ENCODE results near the gene DOCK1.
"Not testable (repeated sequence)": the region's sequence is repeated elsewhere in the genome, so short reads cannot be mapped to it uniquely, and the experiment has no call there.

Gene DOCK1

DNA sequence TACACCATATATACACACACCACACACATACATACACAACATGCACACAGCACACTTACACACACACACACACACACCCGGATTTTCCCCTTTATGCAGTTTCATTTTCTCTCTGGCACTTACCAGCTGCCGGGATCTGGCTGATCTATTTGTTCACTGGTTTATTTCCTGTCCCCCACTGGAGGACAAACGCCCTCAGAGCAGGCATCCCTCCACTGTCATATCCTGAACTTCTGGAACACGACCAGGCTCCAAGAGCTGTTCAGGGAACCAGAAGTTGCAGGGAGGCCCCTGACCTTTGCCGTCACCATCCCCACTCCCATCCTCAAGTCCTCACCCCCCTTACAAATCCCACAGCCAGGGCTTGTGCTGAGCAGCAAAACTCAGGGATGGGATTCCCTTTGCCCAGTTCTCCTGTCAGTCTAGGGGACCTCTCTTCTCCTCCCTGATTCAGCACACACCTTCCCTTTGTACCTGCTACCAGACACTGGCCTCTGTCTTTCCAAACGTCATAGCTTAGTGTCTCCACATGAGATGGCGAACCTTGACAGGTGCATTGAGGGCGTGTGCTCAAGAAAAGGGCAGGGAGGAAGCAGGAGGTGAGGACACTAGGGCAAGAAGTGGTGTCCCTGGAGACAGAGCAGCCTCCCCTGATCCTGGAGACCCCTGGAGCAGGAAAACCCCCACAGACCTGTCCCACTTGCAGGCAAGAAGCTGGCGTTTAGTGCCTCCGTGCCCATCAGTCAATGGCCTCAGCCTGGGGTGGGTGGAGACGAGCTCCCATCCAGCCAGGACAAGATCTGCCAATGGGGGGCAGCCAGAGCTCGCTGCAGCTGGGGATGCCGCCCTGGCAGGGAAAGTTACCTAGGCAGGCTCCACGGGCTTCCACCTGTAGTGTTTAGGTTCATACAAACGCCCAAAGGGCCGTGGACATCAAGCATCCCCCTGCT is 12.7 kb upstream of the DOCK1 start:
- H3K9me3 ChIP-seq (ENCODE audit: control insufficient read depth, insufficient read depth, low read length) = no peaks in the 10 kb centered on the region
- no peaks in the 10 kb centered on the region for H3K36me3 ChIP-seq (ENCODE audit: insufficient read depth, low read length)
- H3K4me1 ChIP-seq (ENCODE audit: insufficient read depth, low read length) = no peaks in the 10 kb centered on the region
- H3K9ac ChIP-seq (ENCODE audit: low read depth, low read length) = no peak overlapping the region

DNA sequence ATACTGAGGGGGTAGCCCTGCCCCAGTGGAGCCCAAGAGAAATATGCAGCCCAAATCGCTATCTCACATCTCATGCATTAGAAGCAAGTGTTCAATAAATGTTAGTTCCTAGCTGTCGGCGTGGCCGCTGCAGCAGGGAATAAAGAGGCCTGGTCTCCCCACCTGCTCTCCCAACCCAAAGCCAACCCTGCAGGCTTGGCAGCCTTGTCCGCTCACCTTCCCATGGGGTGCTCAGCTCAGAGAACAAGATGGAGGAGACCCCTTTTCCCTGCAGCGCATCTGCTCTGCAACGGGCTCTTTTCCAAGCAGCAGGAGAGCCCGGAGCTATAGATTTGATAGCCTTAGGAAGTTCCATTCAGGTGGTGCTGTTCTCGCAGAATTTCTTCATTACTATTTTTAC is 12.0 kb upstream of the DOCK1 start:
- Histone ChIP-seq H3K4me1 (ENCODE audit: insufficient read depth, low read length) (no peaks in the 10 kb centered on the region), H3K9me3 (ENCODE audit: control insufficient read depth, insufficient read depth, low read length) (no peaks in the 10 kb centered on the region), H3K36me3 (ENCODE audit: insufficient read depth, low read length) (no peaks in the 10 kb centered on the region), H3K9ac (ENCODE audit: low read depth, low read length) (no peak overlapping the region)

DNA sequence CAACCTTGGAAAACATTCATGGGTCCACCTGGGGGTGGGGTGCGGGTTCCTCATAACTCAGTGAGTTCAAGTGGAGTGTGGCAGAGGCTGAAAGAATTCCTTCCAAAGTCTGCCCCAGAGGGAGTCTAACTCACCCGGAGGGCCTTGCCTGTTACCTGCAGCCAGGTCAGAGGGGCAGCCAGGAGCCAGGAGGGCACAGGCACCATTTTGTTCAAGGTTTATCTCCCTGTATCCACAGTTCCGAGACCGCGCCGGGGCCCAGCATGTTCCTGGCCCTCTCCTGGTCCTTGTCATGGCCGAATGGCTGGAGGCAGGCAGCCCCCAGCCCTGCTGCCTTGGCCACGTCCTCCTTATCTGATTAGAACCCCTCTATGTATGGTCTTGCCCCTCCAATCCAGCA is 11.4 kb upstream of the DOCK1 start:
- Histone ChIP-seq H3K9me3 (ENCODE audit: control insufficient read depth, insufficient read depth, low read length) (no peaks in the 10 kb centered on the region), H3K4me1 (ENCODE audit: insufficient read depth, low read length) (no peaks in the 10 kb centered on the region), H3K36me3 (ENCODE audit: insufficient read depth, low read length) (no peaks in the 10 kb centered on the region), H3K9ac (ENCODE audit: low read depth, low read length) (no peak overlapping the region)

DNA sequence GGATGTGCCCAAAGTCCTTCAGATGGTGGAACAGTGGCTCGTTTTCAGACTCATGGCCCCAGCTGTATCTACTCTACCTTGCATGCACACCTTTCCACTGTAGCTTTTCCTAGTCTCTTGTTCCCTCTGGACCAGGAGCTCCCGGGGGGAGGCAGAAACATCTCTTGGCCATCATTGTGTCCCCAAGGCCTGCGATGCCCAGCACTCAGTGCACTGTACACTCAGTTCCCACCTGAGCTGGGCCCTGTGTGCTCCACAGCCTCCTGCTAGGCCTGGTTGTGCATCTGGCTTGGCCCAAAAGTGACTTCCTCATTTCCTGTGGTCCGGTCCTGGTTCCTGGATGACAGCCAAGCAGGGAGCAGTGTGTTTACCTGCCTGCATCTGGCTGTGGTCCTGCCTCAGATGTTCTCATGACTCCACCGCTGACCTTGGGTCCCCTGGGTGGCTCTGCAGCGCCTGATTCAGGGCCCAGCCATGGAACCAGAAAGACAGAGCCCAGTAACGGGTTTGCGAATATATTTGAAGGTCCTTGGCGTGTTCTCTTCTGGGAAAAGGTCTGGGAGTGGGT is 9.9 kb upstream of the DOCK1 start:
- Histone ChIP-seq H3K9me3 (ENCODE audit: control insufficient read depth, insufficient read depth, low read length) (peaks cover 2% of the 10 kb centered on the region; the same call in 1 of the 2 replicates), H3K9ac (ENCODE audit: low read depth, low read length) (no peak overlapping the region), H3K4me1 (ENCODE audit: insufficient read depth, low read length) (no peaks in the 10 kb centered on the region), H3K36me3 (ENCODE audit: insufficient read depth, low read length) (no peaks in the 10 kb centered on the region)

DNA sequence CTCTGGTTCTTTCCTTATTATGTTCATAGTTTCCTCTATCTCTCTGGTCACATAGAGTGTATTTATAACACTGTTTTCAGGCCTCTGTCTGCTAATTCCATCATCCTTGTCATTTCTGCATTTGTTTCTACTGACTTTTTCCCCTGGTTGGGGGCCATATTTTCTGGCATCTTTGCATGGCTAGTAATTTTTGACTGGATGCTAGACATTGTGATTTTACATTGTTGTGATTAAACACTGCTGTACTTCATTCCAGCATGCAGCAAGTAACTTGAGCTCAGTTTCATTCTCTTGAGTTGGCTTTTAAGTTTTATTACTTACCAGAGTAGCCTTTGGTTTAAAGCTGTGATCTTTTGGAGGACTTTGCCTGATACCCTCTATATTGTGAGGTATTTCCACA is 6.8 kb upstream of the DOCK1 start:
- Histone ChIP-seq H3K9me3 (ENCODE audit: control insufficient read depth, insufficient read depth, low read length) (peaks cover 2% of the 10 kb centered on the region; the same call in 1 of the 2 replicates), H3K36me3 (ENCODE audit: insufficient read depth, low read length) (no peaks in the 10 kb centered on the region; the same call in 1 of the 2 replicates), H3K4me1 (ENCODE audit: insufficient read depth, low read length) (no peaks in the 10 kb centered on the region), H3K9ac (ENCODE audit: low read depth, low read length) (no peak overlapping the region)

DNA sequence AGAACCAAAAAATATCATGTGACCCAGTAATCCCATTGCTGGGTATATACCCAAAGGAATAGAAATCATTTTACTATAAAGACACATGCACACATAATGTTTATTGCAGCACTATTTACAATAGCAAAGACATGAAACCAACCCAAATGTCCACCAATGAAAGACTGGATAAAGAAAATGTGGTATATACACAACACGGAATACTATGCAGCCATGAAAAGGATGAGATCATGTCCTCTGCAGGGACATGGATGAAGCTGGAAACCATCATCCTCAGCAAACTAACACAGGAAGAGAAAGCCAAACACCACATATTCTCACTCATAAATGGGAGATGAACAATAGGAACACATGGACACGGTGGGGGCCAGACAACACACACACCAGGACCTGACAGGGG is 5.7 kb upstream of the DOCK1 start:
- not testable (repeated sequence) for H3K36me3 ChIP-seq (ENCODE audit: insufficient read depth, low read length); H3K9me3 ChIP-seq (ENCODE audit: control insufficient read depth, insufficient read depth, low read length); H3K9ac ChIP-seq (ENCODE audit: low read depth, low read length); H3K4me1 ChIP-seq (ENCODE audit: insufficient read depth, low read length)

DNA sequence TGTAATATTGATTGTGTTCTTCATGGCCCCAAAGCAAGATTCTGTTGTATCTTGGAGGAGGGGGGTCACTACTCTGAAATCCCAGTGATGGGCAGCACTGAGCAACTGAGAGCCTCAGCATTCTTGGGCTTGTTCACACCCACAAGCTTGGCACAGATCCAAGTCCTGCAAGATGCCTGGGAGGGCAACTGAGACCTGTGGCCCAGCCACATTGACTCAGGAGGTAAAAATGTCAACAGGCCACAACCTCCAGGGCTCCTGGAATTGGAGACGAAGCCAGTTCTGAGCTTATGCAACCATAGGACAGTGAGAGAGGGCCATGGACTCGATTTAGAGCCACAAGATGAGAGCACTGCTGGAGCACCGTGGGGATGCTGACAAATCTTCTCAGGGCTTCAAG is 3.1 kb upstream of the DOCK1 start:
- H3K4me1 ChIP-seq (ENCODE audit: insufficient read depth, low read length) = 0 out of 2 replicates have a peak, but pooled peaks cover 4% of the 10 kb centered on the region
- peaks cover 2% of the 10 kb centered on the region; the same call in 1 of the 2 replicates for H3K9me3 ChIP-seq (ENCODE audit: control insufficient read depth, insufficient read depth, low read length)
- H3K36me3 ChIP-seq (ENCODE audit: insufficient read depth, low read length) = no peaks in the 10 kb centered on the region; the same call in 1 of the 2 replicates
- H3K9ac ChIP-seq (ENCODE audit: low read depth, low read length) = no peak overlapping the region

DNA sequence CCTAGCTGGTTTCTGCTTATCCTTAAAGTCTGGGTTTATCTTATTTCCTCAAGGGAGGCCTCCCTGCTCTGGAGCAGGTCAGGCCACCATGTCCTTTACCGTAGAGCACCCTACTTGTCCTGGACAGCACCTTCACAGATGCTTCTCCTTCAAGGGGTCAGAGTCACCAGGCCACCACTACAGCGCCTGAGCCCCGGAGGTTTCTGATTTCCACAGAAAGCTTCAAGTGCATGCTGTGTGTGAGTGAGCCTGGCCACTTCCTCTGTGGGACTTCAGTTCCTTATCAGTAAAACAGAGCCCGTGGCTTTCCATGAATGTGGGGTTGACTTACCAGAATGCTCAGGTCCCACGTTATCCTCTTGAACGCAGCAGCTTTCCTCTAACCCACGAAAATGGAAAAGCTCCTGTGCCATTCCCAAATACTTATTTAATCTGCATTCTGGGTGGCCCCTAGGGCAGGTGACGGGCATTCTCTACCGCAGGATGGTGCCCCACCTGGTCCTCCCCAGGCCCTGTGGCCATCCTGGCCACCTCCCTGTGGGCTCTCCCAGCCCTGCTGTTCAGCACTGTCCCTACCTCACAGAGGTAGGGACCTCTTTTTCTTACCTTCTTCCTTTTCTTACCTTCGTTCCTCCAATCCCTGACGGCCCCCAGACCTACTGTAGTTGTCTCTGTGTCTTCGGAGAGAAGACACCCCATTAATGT is 1.4 kb upstream of the DOCK1 start:
- peaks cover 2% of the 10 kb centered on the region; the same call in 1 of the 2 replicates for H3K9me3 ChIP-seq (ENCODE audit: control insufficient read depth, insufficient read depth, low read length)
- no peak overlapping the region; the same call in 1 of the 2 replicates for H3K9ac ChIP-seq (ENCODE audit: low read depth, low read length)
- H3K36me3 ChIP-seq (ENCODE audit: insufficient read depth, low read length) = no peaks in the 10 kb centered on the region; the same call in 1 of the 2 replicates
- 0 out of 2 replicates have a peak, but pooled peaks cover 7% of the 10 kb centered on the region for H3K4me1 ChIP-seq (ENCODE audit: insufficient read depth, low read length)

DNA sequence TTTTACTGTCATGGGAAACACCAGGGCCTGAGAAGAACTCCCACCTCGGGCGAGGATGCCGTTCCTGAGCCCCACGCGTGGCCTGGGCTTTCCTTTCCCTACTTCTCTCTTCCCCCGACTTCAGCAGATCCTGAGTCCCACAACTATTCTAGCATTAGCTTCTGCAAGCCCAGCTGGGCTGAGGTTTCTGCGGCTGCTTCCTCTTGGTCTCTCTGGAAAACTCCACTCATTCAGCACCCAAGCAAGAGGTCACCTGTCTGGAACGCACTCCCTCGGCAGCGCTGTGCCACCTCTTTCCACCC is 761 bp upstream of the DOCK1 start:
- peak overlapping the region; percentile 95 for H3K9ac ChIP-seq (ENCODE audit: low read depth, low read length)
- no peaks in the 10 kb centered on the region; the same call in 1 of the 2 replicates for H3K36me3 ChIP-seq (ENCODE audit: insufficient read depth, low read length)
- 0 out of 2 replicates have a peak, but pooled peaks cover 7% of the 10 kb centered on the region for H3K4me1 ChIP-seq (ENCODE audit: insufficient read depth, low read length)
- H3K9me3 ChIP-seq (ENCODE audit: control insufficient read depth, insufficient read depth, low read length) = peaks cover under 1% of the 10 kb centered on the region; the same call in 1 of the 2 replicates

DNA sequence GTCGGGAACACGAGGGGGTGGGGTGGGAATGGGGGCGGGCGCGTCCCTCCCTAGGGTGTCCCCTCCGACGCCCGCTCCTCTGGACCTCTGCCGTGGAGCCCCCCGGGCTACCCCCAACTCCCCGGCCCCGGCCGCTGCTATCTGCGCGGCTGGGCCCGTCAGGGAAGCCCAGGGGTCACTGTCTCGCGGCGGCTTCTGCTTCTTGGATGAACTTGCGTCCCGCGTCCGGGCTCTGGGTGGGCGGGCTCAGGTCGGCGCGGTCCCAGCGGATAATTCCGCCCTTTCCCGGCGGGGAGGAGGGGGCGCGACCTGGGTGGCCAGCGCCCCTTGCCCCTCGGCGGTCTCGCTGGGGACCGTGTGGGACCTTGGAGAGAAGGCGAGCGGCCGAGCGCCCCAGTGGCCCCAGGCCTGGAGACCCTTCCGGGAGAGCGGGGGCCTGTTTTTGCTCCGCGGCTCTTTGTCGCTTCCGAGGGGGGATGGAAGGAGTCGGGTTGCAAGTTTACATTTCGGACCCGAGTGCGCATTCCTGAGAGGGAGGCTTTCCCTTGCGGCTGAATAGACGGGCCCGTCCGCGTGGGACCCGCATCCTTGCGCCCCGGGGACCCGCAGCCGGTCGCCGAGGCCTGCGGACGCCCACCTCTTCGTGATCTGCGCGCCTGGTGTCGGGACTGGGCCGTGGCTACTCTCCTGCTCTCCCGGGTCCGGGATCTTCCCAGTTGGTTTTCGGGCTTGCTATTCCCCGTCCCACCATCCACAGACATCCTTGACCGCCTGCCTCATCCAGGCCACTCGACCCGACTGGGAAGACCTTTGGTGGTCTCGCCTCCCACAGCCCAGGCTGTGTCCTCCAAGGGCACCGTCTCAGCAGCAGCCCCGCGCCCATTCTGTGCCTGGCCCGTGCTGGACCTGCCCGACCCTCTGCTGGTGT is 812 bp downstream of the DOCK1 start:
- H3K9ac ChIP-seq (ENCODE audit: low read depth, low read length) = peak overlapping the region; percentile 95
- no peaks in the 10 kb centered on the region for H3K9me3 ChIP-seq (ENCODE audit: control insufficient read depth, insufficient read depth, low read length)
- 0 out of 2 replicates have a peak, but pooled peaks cover 7% of the 10 kb centered on the region for H3K4me1 ChIP-seq (ENCODE audit: insufficient read depth, low read length)
- H3K36me3 ChIP-seq (ENCODE audit: insufficient read depth, low read length) = no peaks in the 10 kb centered on the region; the same call in 1 of the 2 replicates

DNA sequence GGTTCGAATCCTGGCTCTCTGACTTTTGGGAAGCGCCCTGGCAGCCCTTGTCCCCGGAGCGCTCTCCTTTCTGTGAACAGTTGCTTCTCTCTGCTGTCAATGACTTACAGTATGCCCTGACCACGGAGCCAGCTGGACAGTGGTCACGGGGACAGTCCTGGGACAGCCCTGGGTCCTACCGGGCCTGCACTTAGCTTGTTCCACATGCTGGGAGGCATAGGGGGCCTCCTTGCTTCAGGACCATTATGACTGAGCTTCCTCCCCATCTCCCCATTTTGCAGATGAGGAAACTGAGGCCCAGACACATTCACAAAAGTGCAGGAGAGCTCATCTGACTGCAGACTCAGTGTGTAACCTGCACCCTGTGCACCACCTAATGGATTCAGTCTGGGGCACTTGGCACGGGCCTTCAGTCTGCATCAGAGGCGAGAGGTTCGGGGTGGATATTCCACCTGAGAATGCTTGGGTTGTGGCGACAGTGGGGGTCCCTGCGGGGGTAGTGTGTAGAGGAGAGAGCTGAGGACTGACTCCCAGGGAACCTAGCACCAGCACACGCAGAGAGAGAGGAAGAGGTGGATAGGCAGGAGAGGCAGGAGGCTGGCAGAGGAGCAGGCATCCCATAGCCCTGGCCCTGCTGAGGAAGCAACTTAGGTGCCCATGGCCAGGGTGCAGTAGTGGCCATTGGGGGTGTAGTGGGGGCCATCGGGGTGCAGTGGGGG is 1.6 kb downstream of the DOCK1 start:
- Histone ChIP-seq H3K9ac (ENCODE audit: low read depth, low read length) (peak overlapping the region; percentile 95; the same call in 1 of the 2 replicates), H3K9me3 (ENCODE audit: control insufficient read depth, insufficient read depth, low read length) (no peaks in the 10 kb centered on the region), H3K36me3 (ENCODE audit: insufficient read depth, low read length) (no peaks in the 10 kb centered on the region; the same call in 1 of the 2 replicates), H3K4me1 (ENCODE audit: insufficient read depth, low read length) (0 out of 2 replicates have a peak, but pooled peaks cover 7% of the 10 kb centered on the region)

DNA sequence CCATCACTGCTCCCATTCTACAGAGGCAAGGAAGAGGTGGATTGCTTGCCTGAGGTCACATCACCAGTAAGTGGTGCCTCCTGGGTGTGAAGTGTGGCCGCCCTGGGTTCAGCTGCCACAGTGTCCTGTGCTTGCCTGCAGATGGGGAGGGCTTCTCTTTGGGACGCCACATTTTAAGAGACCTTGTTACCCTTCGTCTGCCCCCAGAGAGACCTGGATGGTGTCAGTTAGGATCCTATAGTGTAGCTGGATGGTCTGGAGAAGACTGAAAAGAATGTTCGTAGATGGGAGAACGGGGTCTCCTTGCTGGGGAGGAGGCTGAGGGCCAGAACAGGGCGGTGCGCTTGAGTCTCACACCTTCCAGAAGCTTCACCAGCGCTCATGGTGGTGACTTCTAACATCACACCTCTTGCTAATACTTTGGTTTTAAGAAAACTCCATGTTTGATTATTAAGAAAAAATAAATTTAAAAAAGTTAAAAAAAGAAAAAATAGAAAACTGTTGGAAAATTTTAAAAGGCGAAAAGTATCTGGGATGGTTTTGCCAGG is 2.3 kb downstream of the DOCK1 start:
- Histone ChIP-seq H3K9me3 (ENCODE audit: control insufficient read depth, insufficient read depth, low read length) (no peaks in the 10 kb centered on the region), H3K36me3 (ENCODE audit: insufficient read depth, low read length) (no peaks in the 10 kb centered on the region), H3K9ac (ENCODE audit: low read depth, low read length) (no peak overlapping the region), H3K4me1 (ENCODE audit: insufficient read depth, low read length) (0 out of 2 replicates have a peak, but pooled peaks cover 7% of the 10 kb centered on the region)

DNA sequence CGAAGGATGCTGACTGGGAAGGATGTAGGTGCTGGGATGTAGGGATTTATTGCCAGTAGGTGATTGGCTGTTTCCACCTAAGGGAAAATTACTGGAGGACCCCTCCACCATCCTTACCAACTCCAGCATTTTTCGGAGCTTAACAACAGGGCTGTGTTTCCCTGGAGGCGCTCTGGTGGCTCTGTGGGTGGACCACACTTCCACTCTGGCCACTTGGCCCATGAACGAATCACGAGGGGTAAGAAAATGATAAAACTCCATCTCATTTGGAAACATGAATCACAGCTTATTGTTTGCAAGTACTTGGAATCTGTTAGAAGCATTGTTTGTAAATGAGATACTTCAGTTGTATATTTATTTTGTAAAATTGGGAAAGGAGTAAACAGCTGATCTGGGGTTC is 3.0 kb downstream of the DOCK1 start:
- 0 out of 2 replicates have a peak, but pooled peaks cover 7% of the 10 kb centered on the region for H3K4me1 ChIP-seq (ENCODE audit: insufficient read depth, low read length)
- H3K9me3 ChIP-seq (ENCODE audit: control insufficient read depth, insufficient read depth, low read length) = no peaks in the 10 kb centered on the region
- no peaks in the 10 kb centered on the region for H3K36me3 ChIP-seq (ENCODE audit: insufficient read depth, low read length)
- no peak overlapping the region for H3K9ac ChIP-seq (ENCODE audit: low read depth, low read length)
